GM23338 (cell line): ENCODE measurements around the gene YBX2. TPM values are rescaled to one million over a fixed set of nuclear protein-coding genes. Genes with fewer than 3 reads are reported as not detected.

Experiments used
- ATAC-seq: fragments of 200-7000 bp; cut with Tn5 transposase; 3 replicates; pipeline ENCODE4 v1.9.1; 2020
- DNase-seq: peaks from one replicate; pipeline ENCODE4 v3.0.0-alpha.2; 2015; ENCODE audit warnings: low spot score
- H2AFZ ChIP-seq: fragments of 200-600 bp; sonication (generic); 2 replicates; pipeline ENCODE4 v1.8.0; 2016; ENCODE audit warnings: antibody characterized with exemption, mild to moderate bottlenecking, moderate library complexity
- H3F3A ChIP-seq: fragments of 200-600 bp; sonication (generic); replicated peaks from 2 replicates; pipeline ENCODE4 v1.8.0; 2017; ENCODE audit warnings: antibody characterized with exemption, mixed run types, low read depth
- H3K27ac ChIP-seq: fragments of 200-600 bp; sonication (generic); 2 replicates; pipeline ENCODE4 v1.6.1; 2016; ENCODE audit warnings: low read depth
- H3K27me3 ChIP-seq: fragments of 200-600 bp; sonication (generic); 2 replicates; pipeline ENCODE4 v1.8.0; 2016; ENCODE audit warnings: mild to moderate bottlenecking, mixed run types, moderate library complexity; ENCODE audit not compliant: insufficient read depth
- H3K36me3 ChIP-seq: fragments of 200-600 bp; sonication (generic); 2 replicates; pipeline ENCODE4 v1.8.0; 2016; ENCODE audit warnings: mild to moderate bottlenecking; ENCODE audit not compliant: insufficient read depth
- H3K4me1 ChIP-seq: fragments of 200-600 bp; sonication (generic); 2 replicates; pipeline ENCODE4 v1.8.0; 2016; ENCODE audit warnings: mild to moderate bottlenecking, moderate library complexity; ENCODE audit not compliant: insufficient read depth
- H3K4me2 ChIP-seq: fragments of 200-600 bp; sonication (generic); 2 replicates; pipeline ENCODE4 v1.7.1; 2017; ENCODE audit warnings: mixed run types
- H3K4me3 ChIP-seq: fragments of 200-600 bp; sonication (generic); 2 replicates; pipeline ENCODE4 v1.6.1; 2016; ENCODE audit warnings: mixed run types
- H3K79me2 ChIP-seq: fragments of 200-600 bp; sonication (generic); replicated peaks from 2 replicates; pipeline ENCODE4 v1.8.0; 2017; ENCODE audit warnings: mild to moderate bottlenecking; ENCODE audit not compliant: insufficient read depth
- H3K9me2 ChIP-seq: fragments of 200-600 bp; sonication (generic); 2 replicates; pipeline ENCODE4 v1.8.0; 2017; ENCODE audit not compliant: insufficient read depth
- H4K20me1 ChIP-seq: fragments of 200-600 bp; sonication (generic); replicated peaks from 2 replicates; pipeline ENCODE4 v1.8.0; 2017; ENCODE audit warnings: mild to moderate bottlenecking; ENCODE audit not compliant: insufficient read depth
- H3K27ac Mint-ChIP-seq: 2 replicates; pipeline ENCODE4 v1.8.0; 2020; ENCODE audit warnings: inconsistent platforms, mild to moderate bottlenecking, moderate library complexity, mixed read lengths
- H3K27me3 Mint-ChIP-seq: 3 replicates; pipeline ENCODE4 v1.8.0; 2022; ENCODE audit warnings: low read depth, mild to moderate bottlenecking, moderate library complexity, mixed read lengths, inconsistent platforms; ENCODE audit not compliant: insufficient read depth, poor library complexity
- H3K36me3 Mint-ChIP-seq: 3 replicates; pipeline ENCODE4 v1.8.0; 2021; ENCODE audit warnings: low read depth, mild to moderate bottlenecking, inconsistent platforms, moderate library complexity, mixed read lengths
- H3K4me1 Mint-ChIP-seq: 3 replicates; pipeline ENCODE4 v1.8.0; 2020; ENCODE audit warnings: mild to moderate bottlenecking, inconsistent platforms, mixed read lengths
- H3K4me3 Mint-ChIP-seq: 3 replicates; pipeline ENCODE4 v1.8.0; 2021; ENCODE audit warnings: moderate library complexity, mild to moderate bottlenecking, inconsistent platforms, mixed read lengths
- H3K9me3 Mint-ChIP-seq: 3 replicates; pipeline ENCODE4 v1.8.0; 2020; ENCODE audit warnings: moderate library complexity, mild to moderate bottlenecking, inconsistent platforms, mixed read lengths
- CREB1 ChIP-seq: fragments of 250-450 bp; sonication (Bioruptor Pico); IDR thresholded peaks from 2 replicates; pipeline ENCODE4 v1.5.0; 2020; ENCODE audit warnings: low read depth, mild to moderate bottlenecking, moderate library complexity
- EZH2phosphoT487 ChIP-seq: fragments of 200-600 bp; sonication (generic); IDR thresholded peaks from one replicate; pipeline ENCODE4 v1.8.1; 2018; ENCODE audit warnings: antibody characterized with exemption; ENCODE audit not compliant: unreplicated experiment
- JUNB ChIP-seq: IDR thresholded peaks from one replicate; pipeline ENCODE4 v1.6.1; 2016; ENCODE audit warnings: antibody characterized with exemption; ENCODE audit not compliant: unreplicated experiment
- NANOG ChIP-seq: IDR thresholded peaks from 2 replicates; pipeline ENCODE4 v1.6.1; 2016; ENCODE audit warnings: antibody characterized with exemption, borderline replicate concordance
- POLR2AphosphoS5 ChIP-seq: IDR thresholded peaks from 2 replicates; pipeline ENCODE4 v1.6.1; 2016; ENCODE audit warnings: antibody characterized with exemption, low read depth
- STAT1 ChIP-seq: IDR thresholded peaks from one replicate; pipeline ENCODE4 v1.6.1; 2016; ENCODE audit warnings: antibody characterized with exemption; ENCODE audit not compliant: unreplicated experiment
- ZNF114 ChIP-seq: fragments of 250-450 bp; sonication (Bioruptor Pico); IDR thresholded peaks from 2 replicates; pipeline ENCODE4 v1.5.0; 2020; ENCODE audit warnings: mild to moderate bottlenecking, moderate library complexity
- ZNF331 ChIP-seq: fragments of 250-450 bp; sonication (Bioruptor Pico); IDR thresholded peaks from 2 replicates; pipeline ENCODE4 v1.5.0; 2020; ENCODE audit warnings: low read depth, mild to moderate bottlenecking, moderate library complexity
- polyA plus RNA-seq: library from polyadenylated mRNA; unstranded; fragments of >200 nt; fragmentation: Nextera tagmentation; extraction: Ambion mirVana; gene quantifications from 2 replicates; pipeline ENCODE4 v1.2.1, GENCODE V29; 2016
- total RNA-seq: library from RNA; depleted of rRNA; stranded (reverse); fragments of >200 nt; shearing (Covaris generic); gene quantifications from 2 replicates; pipeline ENCODE4 v1.2.3, GENCODE V29; 2014
- TF ChIP-seq, protein P1 (sequence below): IDR thresholded peaks from 2 replicates; pipeline ENCODE4 v1.6.1; 2016; ENCODE audit warnings: antibody characterized with exemption
- TF ChIP-seq, protein P2 (sequence below): fragments of 250-450 bp; sonication (Bioruptor Pico); IDR thresholded peaks from 2 replicates; pipeline ENCODE4 v1.5.0; 2020; ENCODE audit warnings: mild to moderate bottlenecking, moderate library complexity

YBX2 gene
- total and polyA plus RNA-seq, 2 experiments from 2014 or later = 22.5 to 36.5 TPM

DNA sequence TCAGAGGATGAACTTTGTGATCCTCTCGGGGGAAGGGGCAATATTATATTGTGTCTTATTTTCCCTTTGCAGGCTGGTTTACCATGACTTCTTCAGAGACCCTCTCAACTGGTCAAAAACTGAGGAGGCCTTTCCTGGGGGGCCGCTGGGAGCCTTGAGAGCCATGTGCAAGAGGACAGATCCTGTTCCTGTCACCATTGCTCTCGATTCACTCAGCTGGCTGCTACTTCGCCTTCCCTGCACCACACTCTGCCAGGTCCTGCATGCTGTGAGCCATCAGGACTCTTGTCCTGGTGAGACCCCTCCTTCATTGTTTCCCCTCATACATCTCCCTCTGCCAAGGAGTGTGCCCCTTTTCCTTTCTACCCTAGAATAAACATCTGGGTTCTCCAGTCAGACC is 39.9 kb downstream of the YBX2 start (continued):
- TF ChIP-seq, protein P1, sequence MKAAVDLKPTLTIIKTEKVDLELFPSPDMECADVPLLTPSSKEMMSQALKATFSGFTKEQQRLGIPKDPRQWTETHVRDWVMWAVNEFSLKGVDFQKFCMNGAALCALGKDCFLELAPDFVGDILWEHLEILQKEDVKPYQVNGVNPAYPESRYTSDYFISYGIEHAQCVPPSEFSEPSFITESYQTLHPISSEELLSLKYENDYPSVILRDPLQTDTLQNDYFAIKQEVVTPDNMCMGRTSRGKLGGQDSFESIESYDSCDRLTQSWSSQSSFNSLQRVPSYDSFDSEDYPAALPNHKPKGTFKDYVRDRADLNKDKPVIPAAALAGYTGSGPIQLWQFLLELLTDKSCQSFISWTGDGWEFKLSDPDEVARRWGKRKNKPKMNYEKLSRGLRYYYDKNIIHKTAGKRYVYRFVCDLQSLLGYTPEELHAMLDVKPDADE = no peak
- no peak for TF ChIP-seq STAT1
- no peak for TF ChIP-seq EZH2phosphoT487
- TF ChIP-seq, protein P2, sequence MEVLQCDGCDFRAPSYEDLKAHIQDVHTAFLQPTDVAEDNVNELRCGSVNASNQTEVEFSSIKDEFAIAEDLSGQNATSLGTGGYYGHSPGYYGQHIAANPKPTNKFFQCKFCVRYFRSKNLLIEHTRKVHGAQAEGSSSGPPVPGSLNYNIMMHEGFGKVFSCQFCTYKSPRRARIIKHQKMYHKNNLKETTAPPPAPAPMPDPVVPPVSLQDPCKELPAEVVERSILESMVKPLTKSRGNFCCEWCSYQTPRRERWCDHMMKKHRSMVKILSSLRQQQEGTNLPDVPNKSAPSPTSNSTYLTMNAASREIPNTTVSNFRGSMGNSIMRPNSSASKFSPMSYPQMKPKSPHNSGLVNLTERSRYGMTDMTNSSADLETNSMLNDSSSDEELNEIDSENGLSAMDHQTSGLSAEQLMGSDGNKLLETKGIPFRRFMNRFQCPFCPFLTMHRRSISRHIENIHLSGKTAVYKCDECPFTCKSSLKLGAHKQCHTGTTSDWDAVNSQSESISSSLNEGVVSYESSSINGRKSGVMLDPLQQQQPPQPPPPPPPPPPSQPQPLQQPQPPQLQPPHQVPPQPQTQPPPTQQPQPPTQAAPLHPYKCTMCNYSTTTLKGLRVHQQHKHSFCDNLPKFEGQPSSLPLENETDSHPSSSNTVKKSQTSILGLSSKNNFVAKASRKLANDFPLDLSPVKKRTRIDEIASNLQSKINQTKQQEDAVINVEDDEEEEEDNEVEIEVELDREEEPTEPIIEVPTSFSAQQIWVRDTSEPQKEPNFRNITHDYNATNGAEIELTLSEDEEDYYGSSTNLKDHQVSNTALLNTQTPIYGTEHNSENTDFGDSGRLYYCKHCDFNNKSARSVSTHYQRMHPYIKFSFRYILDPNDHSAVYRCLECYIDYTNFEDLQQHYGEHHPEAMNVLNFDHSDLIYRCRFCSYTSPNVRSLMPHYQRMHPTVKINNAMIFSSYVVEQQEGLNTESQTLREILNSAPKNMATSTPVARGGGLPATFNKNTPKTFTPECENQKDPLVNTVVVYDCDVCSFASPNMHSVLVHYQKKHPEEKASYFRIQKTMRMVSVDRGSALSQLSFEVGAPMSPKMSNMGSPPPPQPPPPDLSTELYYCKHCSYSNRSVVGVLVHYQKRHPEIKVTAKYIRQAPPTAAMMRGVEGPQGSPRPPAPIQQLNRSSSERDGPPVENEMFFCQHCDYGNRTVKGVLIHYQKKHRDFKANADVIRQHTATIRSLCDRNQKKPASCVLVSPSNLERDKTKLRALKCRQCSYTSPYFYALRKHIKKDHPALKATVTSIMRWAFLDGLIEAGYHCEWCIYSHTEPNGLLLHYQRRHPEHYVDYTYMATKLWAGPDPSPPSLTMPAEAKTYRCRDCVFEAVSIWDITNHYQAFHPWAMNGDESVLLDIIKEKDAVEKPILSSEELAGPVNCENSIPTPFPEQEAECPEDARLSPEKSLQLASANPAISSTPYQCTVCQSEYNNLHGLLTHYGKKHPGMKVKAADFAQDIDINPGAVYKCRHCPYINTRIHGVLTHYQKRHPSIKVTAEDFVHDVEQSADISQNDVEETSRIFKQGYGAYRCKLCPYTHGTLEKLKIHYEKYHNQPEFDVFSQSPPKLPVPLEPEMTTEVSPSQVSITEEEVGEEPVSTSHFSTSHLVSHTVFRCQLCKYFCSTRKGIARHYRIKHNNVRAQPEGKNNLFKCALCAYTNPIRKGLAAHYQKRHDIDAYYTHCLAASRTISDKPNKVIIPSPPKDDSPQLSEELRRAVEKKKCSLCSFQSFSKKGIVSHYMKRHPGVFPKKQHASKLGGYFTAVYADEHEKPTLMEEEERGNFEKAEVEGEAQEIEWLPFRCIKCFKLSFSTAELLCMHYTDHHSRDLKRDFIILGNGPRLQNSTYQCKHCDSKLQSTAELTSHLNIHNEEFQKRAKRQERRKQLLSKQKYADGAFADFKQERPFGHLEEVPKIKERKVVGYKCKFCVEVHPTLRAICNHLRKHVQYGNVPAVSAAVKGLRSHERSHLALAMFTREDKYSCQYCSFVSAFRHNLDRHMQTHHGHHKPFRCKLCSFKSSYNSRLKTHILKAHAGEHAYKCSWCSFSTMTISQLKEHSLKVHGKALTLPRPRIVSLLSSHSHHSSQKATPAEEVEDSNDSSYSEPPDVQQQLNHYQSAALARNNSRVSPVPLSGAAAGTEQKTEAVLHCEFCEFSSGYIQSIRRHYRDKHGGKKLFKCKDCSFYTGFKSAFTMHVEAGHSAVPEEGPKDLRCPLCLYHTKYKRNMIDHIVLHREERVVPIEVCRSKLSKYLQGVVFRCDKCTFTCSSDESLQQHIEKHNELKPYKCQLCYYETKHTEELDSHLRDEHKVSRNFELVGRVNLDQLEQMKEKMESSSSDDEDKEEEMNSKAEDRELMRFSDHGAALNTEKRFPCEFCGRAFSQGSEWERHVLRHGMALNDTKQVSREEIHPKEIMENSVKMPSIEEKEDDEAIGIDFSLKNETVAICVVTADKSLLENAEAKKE (CRISPR knock-in tag) = no peak
- no peak for TF ChIP-seq CREB1
- no peak for TF ChIP-seq POLR2AphosphoS5

DNA sequence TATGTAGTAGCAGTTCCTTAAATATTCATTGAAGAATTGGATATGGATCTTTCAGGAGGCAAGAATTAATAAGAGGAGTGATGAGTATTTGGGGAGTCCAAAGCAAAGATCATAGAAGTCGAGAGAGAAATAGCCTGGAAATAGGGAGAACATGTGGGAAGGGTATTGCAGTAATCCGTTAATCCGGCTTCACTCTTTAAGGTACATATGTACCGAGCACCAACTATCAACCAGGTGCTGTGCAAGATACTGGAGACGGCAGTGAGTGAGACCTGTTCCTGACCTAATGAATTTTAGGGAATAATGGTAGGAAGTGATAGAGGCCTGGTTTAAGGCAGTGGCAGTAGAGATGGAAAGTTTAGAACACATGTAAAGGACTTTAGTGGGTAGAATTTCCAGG is 41.4 kb downstream of the YBX2 start:
- Histone ChIP-seq H3K27ac (peak overlapping the region; percentile 96), H3K79me2 (peaks cover 47% of the 10 kb centered on the region), H3K27me3 (no peaks in the 10 kb centered on the region), H3F3A (peaks cover 15% of the 10 kb centered on the region; the same call in 1 of the 2 replicates), H3K36me3 (peaks cover 13% of the 10 kb centered on the region), H2AFZ (no peak overlapping the region), H3K9me2 (no peaks in the 10 kb centered on the region), H3K4me1 (peaks cover 15% of the 10 kb centered on the region), H3K4me3 (peak overlapping the region; percentile 65), H3K4me2 (peak overlapping the region; percentile 87), H4K20me1 (peaks cover 28% of the 10 kb centered on the region)
- Mint-ChIP-seq H3K4me3 (peak overlapping the region; percentile 91), H3K27me3 (peaks cover 18% of the 10 kb centered on the region), H3K4me1 (peaks cover 28% of the 10 kb centered on the region), H3K9me3 (peaks cover 3% of the 10 kb centered on the region; the same call in 2 of the 3 replicates), H3K36me3 (peaks cover 49% of the 10 kb centered on the region), H3K27ac (peak overlapping the region; percentile 100)
- DNase-seq = no peak
- no peak for ATAC-seq
- TF ChIP-seq ZNF114 (CRISPR knock-in tag) = no peak
- TF ChIP-seq, protein P1 = no peak
- no peak for TF ChIP-seq NANOG
- TF ChIP-seq JUNB = no peak
- TF ChIP-seq ZNF331 (CRISPR knock-in tag) = no peak
